ENCODE measurements around the gene ALS2CL.
"Not testable (repeated sequence)": the region's sequence is repeated elsewhere in the genome, so short reads cannot be mapped to it uniquely, and the experiment has no call there.

Gene ALS2CL

GRCh38 chr3:46693038-46693891 is at the start of gene ALS2CL:
Gene ALS2CL, minus strand, starts transcription at chr3:46693679. Its CDS starts 4,239 bp downstream, at chr3:46689440.
- DNase-seq = peak; percentile 66

DNA sequence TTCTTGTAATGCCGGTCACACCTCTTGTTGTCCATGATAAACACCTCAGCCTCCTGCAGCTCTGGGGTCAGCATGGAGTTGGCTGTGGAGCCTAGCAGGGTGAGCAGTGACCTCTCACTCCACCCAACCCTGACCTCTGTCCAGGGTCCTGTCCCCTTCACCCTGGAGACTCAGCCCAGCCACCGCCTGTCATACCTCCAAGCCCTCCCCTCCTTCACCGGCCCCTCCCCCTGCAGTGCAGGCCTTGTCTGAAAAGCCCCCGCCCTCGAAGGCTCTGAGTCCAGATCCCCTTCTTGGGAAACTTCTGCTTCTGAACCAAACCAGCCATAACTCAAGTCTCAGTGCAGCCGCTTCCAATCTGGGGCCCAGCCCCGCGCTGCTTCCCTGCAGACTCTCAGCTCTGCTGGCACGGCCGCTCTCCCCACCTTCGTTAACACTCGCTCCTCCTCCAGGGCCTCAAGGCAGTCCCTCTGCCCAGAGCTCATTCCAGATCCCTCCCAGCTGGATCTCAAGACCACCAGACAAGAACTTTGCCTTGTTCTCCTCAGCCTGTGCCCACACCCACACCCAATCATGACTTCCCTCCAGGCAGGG is 49.6 kb upstream of the ALS2CL start:
- no peak for DNase-seq

GRCh38 chr3:46739565-46739964 is 46.1 kb upstream of the ALS2CL start:
- DNase-seq = not testable (repeated sequence)

- no peak for DNase-seq
Measured at GRCh38 chr3:46737329-46737731, 43.9 kb upstream of the ALS2CL start.

GRCh38 chr3:46736006-46736872 is 42.8 kb upstream of the ALS2CL start:
- no peak for DNase-seq

GRCh38 chr3:46734773-46735172 is 41.3 kb upstream of the ALS2CL start:
- peak; percentile 14 for DNase-seq

- peak; percentile 7 for DNase-seq
Measured at GRCh38 chr3:46733026-46733800, 39.7 kb upstream of the ALS2CL start.

GRCh38 chr3:46731795-46732194 is 38.3 kb upstream of the ALS2CL start:
- no peak for DNase-seq

DNA sequence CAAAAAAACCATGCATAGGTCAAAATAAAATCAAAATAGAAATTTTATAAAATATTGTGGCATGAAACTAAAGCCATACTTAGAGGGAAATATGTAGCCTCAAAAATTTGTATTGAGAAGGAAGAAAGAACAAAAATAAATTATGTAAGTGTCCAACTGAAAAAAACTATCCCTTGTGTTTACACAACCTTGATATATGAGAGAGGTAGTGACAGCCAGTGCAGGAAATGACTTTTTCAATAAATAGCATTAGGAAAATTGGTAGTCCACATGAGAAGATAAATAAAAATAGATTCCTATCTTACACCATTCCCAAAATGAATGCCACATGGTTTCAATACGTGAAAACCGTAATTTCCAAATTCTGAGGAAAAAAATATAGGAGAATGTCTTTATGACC is 37.3 kb upstream of the ALS2CL start:
- no peak for DNase-seq

- DNase-seq = peak; percentile 18
Measured at GRCh38 chr3:46729038-46729437, 35.6 kb upstream of the ALS2CL start.

GRCh38 chr3:46725621-46726314 is 32.3 kb upstream of the ALS2CL start:
- DNase-seq = peak; percentile 7

DNA sequence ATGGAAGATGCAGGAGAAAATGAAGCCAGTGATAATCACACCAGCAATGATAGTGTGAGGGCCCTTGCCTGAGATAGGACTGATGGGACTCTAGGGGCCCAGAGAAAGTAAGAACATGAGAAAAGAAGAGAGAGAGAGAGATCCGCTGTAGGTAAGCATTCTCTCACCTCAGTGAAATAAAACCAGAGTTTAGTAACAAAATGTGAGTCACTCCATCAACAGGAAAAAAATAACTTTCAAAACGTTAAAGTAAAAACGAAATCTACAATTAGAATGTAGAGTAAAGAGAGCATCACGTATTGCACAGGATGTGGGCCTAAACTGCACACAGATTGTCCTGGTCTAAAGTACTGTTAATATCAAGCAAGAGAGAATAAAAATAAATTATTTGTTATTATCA is 30.9 kb upstream of the ALS2CL start:
- no peak for DNase-seq

- DNase-seq = no peak
Measured at GRCh38 chr3:46722443-46722842, 29.0 kb upstream of the ALS2CL start.

- no peak for DNase-seq
Measured at GRCh38 chr3:46721009-46721408, 27.5 kb upstream of the ALS2CL start.

DNA sequence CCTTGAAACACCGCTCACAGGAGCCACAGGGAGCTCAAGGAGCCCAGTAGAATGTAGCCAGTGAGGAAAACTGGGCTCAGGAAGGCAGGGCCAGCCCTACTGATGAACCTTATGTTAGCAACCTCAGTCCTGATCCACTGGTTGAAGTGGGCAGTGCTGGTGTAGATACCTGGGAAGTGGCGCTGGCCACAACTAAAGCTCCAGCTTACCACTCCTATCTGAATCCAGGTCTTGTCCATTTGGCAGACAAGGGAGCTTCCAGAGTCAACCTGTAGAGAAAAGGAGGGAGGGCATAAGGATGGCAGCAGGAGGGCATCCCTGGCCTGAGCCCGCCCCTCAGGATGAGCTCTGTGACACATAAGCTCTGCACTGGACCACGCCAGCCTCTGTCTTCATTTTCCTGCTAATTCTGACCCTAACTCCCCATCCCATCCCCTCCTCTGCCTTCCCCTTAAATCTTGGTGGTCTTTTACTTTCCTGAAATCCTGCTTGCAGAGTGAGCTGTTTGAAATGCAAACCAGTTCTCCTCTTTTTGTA is 26.3 kb upstream of the ALS2CL start:
- no peak for DNase-seq

- DNase-seq = peak; percentile 7
Measured at GRCh38 chr3:46719044-46719565, 25.6 kb upstream of the ALS2CL start.

GRCh38 chr3:46717447-46718231 is 24.2 kb upstream of the ALS2CL start, which contains the start of gene PRSS50:
Gene PRSS50, minus strand, starts transcription at chr3:46717869. Its CDS starts 45 bp downstream, at chr3:46717824.
- peak; percentile 67 for DNase-seq

DNA sequence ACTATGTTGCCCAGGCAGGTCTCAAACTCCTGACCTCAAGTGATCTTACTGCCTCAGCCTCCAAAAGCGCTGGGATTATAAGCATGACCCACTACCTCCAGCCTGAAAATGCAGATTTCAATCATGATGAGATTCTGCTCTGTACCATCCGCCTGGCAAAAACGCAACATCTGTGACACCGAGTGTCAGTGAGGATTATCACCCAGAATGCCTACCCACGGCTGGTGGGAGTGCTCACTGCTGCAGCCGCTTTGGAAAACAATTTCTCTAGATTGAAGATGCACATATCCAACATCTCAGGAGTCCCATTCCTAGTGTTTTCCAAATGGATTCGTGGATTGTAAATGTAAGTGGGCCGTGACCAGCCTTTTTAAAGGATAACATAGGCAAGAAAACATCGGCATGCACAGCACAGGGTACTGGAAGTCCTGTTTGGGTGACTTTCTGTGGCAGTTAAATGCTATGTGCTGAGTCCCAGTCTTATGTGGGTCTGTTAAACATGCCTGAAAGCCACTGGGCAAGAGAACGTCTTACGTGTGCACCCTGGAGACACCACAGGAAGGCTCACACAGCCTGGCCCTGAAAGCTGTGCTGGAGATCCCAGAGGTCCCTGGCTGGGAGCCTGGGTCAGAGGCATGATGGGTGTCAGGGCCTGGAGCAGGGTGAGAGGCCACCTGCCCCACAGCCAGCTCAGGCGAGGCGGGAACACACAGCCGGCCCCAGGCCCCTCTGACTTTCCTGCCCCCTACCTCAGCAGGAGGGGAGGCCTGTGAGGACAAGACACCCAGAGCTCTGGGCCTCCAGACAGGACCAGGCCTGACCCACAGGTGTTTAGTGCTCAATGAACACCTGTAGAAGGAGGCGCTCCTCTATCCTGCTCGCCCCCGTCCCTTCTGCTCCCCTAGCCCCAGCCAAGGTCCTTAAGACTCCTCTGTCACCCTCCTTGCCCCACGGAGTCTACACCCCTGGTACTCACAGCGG is 23.3 kb upstream of the ALS2CL start:
- DNase-seq = peak; percentile 13
